Right lobe of liver (tissue), 6 donors: ENCODE results near the gene MAST4. TPM values are rescaled to one million over a fixed set of nuclear protein-coding genes. Genes with fewer than 3 reads are reported as not detected.

Source experiments
- ATAC-seq, 4 donors: fragments of 200-7000 bp; cut with Tn5 transposase; one replicate each; pipeline ENCODE4 v1.9.1; 2020; ENCODE audit warnings: mild to moderate bottlenecking in 4 of 4, moderate library complexity in 4 of 4
- DNase-seq, 3 donors: peaks; one replicate each; pipeline ENCODE4 v3.0.0-alpha.2; 2020
- H3K27ac ChIP-seq, 3 donors: fragments of 200-600 bp; one replicate each; pipeline ENCODE4 v1.8.0; 2022
- H3K27me3 ChIP-seq, 2 donors: fragments of 200-600 bp; one replicate each; pipeline ENCODE4 v1.8.0; 2022
- H3K36me3 ChIP-seq, 4 donors: fragments of 200-600 bp; sonication (generic) in 1 of 4; one replicate each; pipeline versions ENCODE4 v1.5.1 to v1.8.0; 2017 to 2022; ENCODE audit warnings: control low read depth in 1 of 4
- H3K4me1 ChIP-seq, 4 donors: fragments of 200-600 bp; sonication (generic) in 1 of 4; one replicate each; pipeline versions ENCODE4 v1.5.1 to v1.8.0; 2017 to 2022; ENCODE audit warnings: control low read depth in 1 of 4
- H3K4me3 ChIP-seq, 3 donors: fragments of 200-600 bp; one replicate each; pipeline ENCODE4 v1.8.0; 2022
- H3K9me3 ChIP-seq, 4 donors: fragments of 200-600 bp; sonication (generic) in 1 of 4; one replicate each; pipeline versions ENCODE4 v1.5.1 to v1.8.0; 2017 to 2022; ENCODE audit warnings: control low read depth in 1 of 4
- CTCF ChIP-seq, 4 donors: fragments of 200-600 bp in 3 of 4; fragments of 450-650 bp in 1 of 4; IDR thresholded peaks; one replicate each; pipeline versions ENCODE4 v1.5.1 to v1.8.0; 2016 to 2022; ENCODE audit warnings: antibody characterized with exemption in 4 of 4, mild to moderate bottlenecking in 2 of 4
- POLR2A ChIP-seq: fragments of 450-650 bp; IDR thresholded peaks from one replicate; pipeline ENCODE4 v1.6.1; 2017; ENCODE audit warnings: antibody characterized with exemption, mild to moderate bottlenecking
- WGBS: methylation state at CpG from one replicate; pipeline ENCODE4 v1.1.6; 2018; ENCODE audit warnings: low coverage, low lambda C conversion rate; ENCODE audit not compliant: insufficient coverage; ENCODE audit errors: missing lambda C conversion rate; 5-methylcytosine and 5-hydroxymethylcytosine counted together
- intact Hi-C, 2 donors: fragments of 100-400 bp; cut with DNase I; formaldehyde crosslinking; loops; one replicate each; pipeline versions ENCODE4 v1.11.2 to v1.14.1; 2022
- total RNA-seq, 6 experiments: library from RNA; depleted of rRNA in 2 of 6; stranded (reverse); fragments of >200 nt in 2 of 6; fragmentation: NEBNext Ultra II Directional in 3 of 6; extraction: Animal tissue kit (Norgen Biotek cat#: 25700) in 3 of 6; gene quantifications; one replicate each; pipeline versions ENCODE4 v1.1.0 to v1.2.4, GENCODE V29; 2016 to 2023
- donor health status: DM: no; HTN: yes; CAD: no.
- donor health status: DM: no; HTN: no; CAD: no.
- donor health status: DM: no; HTN: no; CAD: no.
- donor health status: DM: no; HTN: yes; CAD: no.
- donor health status: DM: no; HTN: yes; CAD: no.

The MAST4 gene
- total RNA-seq, 6 experiments from 2014 or later = 9.4 to 23.5 (median 13.9) TPM

- no peak for TF ChIP-seq CTCF (IDR thresholded peaks at IDR 0.05)
- TF ChIP-seq POLR2A = no peak
- Histone ChIP-seq H3K4me1 (no peaks in the 10 kb centered on the region), H3K27ac (no peak overlapping the region), H3K27me3 (no peaks in the 10 kb centered on the region), H3K36me3 (no peaks in the 10 kb centered on the region), H3K9me3 (no peaks in the 10 kb centered on the region), H3K4me3 (no peak overlapping the region)
- intact Hi-C loops = no loop called here
- ATAC-seq (no peak), DNase-seq (no peak)
- 66% methylated on average over 4 of the region's 4 CpGs for WGBS
Measured at GRCh38 chr5:66615894-66616293, 19.7 kb downstream of the MAST4 start.

GRCh38 chr5:66616520-66617225 is 20.5 kb downstream of the MAST4 start:
- H3K27ac ChIP-seq = no peak overlapping the region
- TF ChIP-seq CTCF (IDR thresholded peaks at IDR 0.05) (no peak), POLR2A (no peak)
- intact Hi-C loops = no loop called here
- DNase-seq = no peak
- H3K9me3 ChIP-seq = no peaks in the 10 kb centered on the region
- H3K36me3 ChIP-seq = no peaks in the 10 kb centered on the region
- ATAC-seq = peak; percentile 56 to 72 (median 62)
- no peaks in the 10 kb centered on the region for H3K27me3 ChIP-seq
- H3K4me1 ChIP-seq = no peaks in the 10 kb centered on the region
- WGBS = 64% methylated on average over 3 of the region's 3 CpGs
- H3K4me3 ChIP-seq = no peak overlapping the region

- no peaks in the 10 kb centered on the region for H3K4me1 ChIP-seq
- peak in 1 of 4 donors; percentile 40 for ATAC-seq
Measured at GRCh38 chr5:66617226-66617861, 21.2 kb downstream of the MAST4 start.

GRCh38 chr5:66617991-66618768 is 22.0 kb downstream of the MAST4 start:
- Histone ChIP-seq H3K4me1 (no peaks in the 10 kb centered on the region), H3K9me3 (no peaks in the 10 kb centered on the region), H3K36me3 (no peaks in the 10 kb centered on the region), H3K27me3 (no peaks in the 10 kb centered on the region), H3K4me3 (no peak overlapping the region), H3K27ac (no peak overlapping the region)
- WGBS = 53% methylated on average over 4 of the region's 13 CpGs
- DNase-seq (no peak), ATAC-seq (no peak)
- TF ChIP-seq CTCF (IDR thresholded peaks at IDR 0.05) = no peak
- no peak for TF ChIP-seq POLR2A
- intact Hi-C loops = no loop called here

More at GRCh38 chr5:66617226-66617861, 21.2 kb downstream of the MAST4 start:
- TF ChIP-seq CTCF (IDR thresholded peaks at IDR 0.05) = no peak
- TF ChIP-seq POLR2A = no peak
- Histone ChIP-seq H3K9me3 (no peaks in the 10 kb centered on the region), H3K4me3 (no peak overlapping the region), H3K27me3 (no peaks in the 10 kb centered on the region), H3K27ac (no peak overlapping the region), H3K36me3 (no peaks in the 10 kb centered on the region)
- 71% methylated on average over 6 of the region's 6 CpGs for WGBS
- no peak for DNase-seq
- intact Hi-C loops = no loop called here
